GM21390 (cell line): Measurements from ENCODE around the gene PLEK2.
"Not testable (repeated sequence)": the region's sequence is repeated elsewhere in the genome, so short reads cannot be mapped to it uniquely, and the experiment has no call there.

Experiments
- ATAC-seq: cut with Tn5 transposase; IDR thresholded peaks from one replicate; pipeline ENCODE4 v1.9.1; 2021; ENCODE audit not compliant: unreplicated experiment

PLEK2 gene, protein sequence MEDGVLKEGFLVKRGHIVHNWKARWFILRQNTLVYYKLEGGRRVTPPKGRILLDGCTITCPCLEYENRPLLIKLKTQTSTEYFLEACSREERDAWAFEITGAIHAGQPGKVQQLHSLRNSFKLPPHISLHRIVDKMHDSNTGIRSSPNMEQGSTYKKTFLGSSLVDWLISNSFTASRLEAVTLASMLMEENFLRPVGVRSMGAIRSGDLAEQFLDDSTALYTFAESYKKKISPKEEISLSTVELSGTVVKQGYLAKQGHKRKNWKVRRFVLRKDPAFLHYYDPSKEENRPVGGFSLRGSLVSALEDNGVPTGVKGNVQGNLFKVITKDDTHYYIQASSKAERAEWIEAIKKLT

DNA sequence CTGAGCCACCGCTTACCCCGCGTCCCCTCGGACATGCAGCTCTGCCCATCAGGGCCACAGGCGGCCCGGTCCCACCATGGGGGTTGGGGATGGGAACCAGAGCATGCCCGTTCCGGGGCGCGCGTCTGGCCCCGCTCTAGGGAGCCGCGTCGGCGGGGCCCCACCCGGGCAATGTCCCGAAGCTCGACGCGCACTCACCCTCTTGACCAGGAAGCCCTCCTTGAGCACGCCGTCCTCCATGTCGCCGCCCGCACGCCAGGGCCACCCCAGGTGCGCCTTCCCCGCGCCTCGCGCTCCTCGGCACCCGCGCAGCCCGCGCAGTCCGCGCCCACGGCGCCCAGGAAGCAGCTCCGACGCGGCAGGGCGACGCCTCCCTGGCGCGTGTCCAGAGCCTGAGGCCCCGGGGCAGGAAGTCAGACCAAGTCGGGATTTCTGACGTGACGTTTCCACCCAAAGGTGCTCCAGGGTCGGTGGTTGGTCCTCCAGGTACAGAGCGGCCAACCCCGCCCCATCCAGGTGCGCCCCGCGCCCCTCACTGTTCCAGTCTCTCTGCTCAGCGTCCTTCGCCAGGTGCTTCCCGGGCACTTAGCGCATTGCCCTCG, at the start of gene PLEK2:
PLEK2 (minus strand) TSS at position 346 of the 602 bp plus-strand sequence; CDS start at position 240, 106 bp downstream.
- ATAC-seq: no peak

DNA sequence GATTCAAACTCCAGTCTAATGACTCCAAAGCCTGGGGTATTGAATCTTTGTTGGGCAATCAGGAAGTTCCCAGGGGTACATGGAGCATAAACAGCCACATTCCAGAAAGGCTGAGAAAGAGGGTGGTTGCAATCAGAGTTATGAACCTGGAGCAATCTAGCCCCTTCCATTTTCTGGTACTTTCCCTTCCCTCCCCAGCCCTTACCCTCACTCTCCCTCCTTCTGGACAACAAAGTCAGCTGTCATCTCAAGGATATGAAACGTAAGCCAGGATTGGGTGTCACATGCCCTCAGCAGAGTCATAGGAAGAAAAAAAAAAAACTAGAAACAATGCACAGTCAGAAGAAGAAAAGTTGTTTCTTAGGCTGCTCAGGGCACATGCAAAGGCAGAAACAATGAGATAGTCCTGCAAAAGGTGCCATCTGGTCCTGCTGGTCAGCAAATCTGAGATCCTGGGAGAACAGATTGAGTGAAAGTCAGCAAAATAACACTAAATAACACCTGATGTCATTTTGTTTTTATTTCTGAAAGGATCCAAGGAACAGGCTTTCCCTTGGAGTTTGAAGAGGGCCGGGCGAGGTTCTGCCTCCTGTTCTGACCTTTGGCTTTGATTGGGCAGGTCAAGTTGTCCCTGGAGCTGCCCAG, 49.5 kb upstream of the PLEK2 start:
- no peak for ATAC-seq

DNA sequence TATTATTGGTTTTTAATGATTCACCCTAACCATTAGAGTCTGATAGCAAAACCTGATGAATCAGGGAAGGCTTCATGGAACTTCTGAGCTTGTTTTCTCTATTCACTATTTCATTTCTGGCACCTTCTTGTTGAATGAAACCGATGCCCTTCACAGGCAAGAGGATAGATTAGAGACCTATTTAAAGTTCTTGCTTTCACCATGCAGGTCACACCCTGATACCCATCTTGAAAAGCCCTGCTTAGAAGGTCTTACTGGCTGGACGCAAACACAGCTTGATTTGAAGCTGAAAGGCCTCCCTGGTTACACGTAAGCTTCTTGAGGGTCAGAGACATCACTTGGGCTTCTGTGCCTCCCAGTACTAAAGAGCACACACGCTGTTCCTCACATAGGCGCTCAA, 47.4 kb upstream of the PLEK2 start:
- ATAC-seq: no peak

DNA sequence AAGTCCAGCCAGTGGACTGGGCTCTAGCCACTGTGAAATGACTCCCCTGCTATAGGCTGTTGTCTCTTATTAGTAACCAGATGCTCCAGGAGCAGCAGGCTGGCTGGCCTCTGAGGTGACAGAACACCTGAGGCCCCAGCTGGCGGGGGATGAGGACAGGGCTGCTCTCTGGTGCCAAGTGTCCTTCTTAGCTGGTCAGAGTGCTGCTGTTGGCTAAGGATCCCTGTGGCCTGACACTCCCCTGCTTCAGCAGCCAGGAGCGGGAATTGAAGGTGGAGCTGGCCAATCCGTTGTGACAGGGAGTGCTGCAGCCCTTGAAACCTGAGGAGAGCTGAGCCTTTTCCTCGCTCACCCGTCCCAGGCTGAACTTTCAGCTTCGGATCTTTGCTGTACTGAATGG, 45.8 kb upstream of the PLEK2 start:
- ATAC-seq: no peak

DNA sequence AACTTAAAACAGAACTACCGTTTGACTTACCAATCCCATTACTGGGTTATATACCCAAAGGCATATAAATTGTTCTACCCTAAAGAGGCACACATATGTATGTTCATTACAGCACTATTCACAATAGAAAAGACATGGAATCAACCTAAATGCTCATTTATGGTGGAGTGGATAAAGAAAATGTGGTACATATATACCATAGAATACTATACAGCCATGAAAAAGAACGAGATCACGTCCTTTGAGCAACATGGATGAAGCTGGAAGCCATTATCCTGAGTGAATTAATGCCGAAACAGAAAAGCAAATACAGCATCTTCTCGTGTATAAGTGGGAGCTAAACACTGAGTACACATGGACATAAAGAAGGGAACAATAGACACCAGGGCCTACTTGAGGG, 44.8 kb upstream of the PLEK2 start:
- no peak for ATAC-seq

DNA sequence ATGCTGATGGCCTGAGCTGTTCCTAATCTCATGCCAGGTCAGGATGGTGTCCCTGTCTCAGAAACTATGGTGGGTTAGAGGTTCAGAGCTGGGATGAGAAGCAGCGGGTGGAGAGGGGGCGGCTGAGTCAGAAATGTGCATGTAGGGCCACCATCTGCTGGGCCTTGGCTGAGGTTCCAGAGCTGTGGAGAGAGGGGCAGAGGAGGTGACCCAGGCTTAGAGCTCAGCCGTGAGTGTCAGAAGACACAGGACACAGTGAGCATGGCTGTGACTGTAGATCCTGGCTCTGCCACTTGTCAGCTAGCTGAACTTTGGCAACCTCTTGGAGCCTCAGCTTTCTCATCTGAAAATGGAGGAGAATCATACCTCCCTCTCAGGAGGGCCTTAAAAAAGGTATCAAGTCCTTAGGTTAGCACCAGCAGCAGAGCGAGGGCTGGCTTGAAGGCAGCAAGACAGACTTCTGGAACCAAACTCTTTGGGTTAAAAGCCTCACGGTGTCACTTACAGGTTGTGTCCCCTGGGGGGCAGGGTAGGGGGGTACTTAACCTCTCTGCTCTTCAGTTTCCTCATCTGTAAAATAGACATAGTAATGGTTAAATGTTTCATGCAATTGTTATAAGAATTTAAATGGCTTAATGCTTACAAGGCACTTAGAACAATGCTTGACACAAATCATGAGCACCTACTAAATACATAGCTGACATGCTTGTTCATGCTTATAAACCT, 41.8 kb upstream of the PLEK2 start:
- no peak for ATAC-seq

DNA sequence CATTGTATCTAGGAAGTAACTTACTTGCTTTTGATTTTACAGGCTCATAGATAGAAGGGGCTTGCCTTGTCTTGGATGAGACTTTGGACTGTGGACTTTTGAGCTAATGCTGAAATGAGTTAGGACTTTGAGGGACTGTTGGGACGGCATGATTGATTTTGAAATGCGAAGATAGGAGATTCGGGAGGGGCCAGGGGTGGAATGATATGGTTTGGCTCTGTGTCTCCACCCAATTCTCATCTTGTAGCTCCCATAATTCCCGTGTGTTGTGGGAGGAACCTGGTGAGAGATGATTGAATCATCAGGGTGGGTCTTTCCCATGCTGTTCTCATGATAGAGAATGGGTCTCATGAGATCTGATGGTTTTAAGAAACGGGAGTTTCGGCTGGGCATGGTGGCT, 39.7 kb upstream of the PLEK2 start:
- not testable (repeated sequence) for ATAC-seq

DNA sequence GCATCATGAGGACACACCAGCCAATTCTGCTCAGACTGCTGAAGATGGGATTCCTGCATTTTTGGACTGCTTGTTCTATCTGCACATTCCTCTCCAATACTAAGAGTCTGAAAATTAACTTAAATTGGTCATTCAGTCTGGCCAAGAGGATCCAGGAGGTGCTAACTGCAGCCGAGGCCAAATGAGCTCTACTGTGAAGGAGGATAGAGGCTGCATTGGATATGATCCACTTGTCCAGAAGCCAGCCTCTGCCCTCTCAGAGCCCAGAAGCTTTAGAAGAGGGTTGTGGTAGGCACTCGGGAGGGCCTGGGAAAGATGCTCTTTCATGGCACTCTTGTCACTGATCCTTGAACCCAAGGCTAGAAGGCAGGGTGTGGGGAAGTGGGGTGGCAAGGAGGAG, 37.1 kb upstream of the PLEK2 start:
- ATAC-seq: no peak

DNA sequence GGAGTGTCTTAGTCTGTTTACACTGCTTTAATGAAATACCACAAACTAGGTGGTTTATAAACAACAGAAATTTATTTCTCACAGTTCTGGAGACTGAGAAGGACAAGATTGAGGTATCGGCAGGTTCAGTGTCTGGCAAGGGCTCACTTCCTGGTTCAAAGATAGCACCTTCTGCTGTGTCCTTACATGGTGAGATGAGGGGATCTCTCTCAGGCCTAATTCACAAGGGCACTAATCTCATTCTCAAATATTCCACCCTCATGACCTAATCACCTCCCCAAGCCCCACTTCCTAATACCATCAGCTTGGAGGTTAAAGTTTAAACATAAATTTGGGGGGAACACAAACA, 35.0 kb upstream of the PLEK2 start:
- ATAC-seq: no peak

DNA sequence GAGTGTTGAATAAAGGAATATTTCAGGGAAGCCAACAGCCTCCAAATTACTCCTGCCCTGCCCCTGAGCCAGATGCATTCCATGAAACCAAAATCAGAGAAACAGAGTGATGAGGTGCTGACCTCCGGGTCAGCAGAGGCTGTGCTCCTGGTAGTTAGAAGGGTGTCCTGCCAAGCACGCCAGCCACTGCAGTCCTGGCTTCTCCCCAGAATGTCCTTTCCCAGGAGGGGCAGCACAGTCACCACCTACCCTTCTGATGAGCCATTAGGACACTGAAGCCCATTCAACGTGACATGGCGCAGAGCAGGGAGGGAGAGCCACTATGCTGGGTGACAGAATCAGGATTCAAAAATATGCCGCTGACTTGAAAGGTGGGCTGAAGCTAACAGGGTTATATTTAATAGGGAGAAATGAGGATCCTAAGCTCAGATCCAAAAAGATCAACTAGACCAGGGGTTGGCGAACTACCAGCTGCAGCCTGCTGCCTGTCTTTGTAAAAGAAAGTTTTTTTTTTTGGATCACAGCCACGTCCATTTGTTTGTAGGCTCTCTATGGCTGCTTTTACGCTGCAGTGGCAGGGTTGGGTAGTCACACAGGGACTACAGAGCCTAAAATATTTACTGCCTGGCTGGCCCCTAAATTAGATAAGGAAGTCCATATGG, 34.5 kb upstream of the PLEK2 start:
- no peak for ATAC-seq

DNA sequence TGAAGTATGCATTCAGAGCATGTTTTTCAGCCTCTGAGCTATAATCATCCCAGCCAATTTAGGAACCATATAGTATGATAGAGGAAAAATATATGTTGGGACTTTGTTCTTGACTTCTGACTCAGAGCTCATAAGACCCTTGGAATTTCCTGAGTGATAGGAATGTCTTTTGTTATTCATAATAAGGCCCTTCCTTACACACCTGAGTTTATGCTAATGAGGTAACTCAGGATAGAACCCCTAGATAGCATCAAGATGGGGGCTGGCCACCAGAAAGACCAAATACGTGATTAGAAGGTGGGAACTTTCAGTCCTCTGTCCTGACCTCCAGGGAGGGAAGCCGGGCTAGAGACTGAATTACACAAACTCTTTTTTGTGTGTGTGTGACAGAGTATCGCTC, 32.4 kb upstream of the PLEK2 start:
- ATAC-seq: no peak

DNA sequence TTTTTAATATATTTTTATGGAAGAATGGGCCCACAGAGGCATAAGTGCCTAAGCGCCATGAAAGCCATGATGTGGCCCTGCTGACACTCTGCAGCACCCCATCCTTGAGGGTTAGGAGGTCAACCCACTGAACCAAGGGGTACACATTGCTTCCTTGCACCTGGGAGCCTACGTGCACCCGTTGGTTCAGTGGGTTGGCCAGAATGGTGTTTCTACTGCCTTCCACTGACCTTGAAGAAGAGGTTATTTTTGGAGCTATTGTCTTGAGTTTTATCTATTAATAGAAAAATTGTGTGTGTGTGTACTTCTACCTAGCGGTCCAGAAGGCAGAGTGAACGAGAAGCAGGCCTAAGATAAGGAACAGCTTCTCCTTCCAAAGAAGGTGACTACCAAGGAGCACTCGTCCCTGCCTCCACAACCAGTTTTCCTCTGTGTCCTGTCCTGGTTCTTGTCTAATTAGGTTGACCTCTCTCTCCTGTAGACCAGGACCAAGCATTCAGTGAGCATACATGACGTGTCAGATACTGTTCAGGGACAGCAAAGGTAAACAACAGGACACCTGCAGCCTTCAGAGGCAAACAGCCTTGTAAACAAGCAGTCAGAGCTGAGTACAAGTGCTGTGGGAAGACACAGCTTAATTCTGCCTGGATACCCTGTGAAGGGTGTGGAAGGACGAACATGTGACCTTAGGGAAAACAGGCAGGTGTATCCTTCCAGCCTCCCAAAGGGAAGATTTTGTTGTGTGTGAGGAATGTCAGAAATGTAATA, 30.4 kb upstream of the PLEK2 start:
- ATAC-seq: no peak

DNA sequence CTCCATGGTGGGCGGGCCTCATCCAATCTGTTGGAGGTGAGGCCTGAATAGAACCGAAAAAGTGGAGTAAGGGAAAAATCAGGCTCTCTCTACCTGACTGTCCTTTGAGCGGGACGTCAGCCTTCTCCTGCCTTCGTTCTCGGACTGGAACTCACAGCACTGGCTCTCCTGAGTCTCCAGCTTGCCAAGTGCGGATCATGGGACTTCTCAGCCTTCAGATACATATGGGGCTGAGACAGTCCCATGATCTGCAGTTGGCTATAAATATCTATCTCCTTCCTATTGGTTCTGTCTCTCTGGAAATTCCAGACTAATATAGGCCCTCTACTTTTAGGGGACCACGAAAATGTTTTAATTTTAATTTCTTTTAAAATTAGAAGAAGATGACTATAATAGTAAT, 29.7 kb upstream of the PLEK2 start:
- ATAC-seq: no peak

DNA sequence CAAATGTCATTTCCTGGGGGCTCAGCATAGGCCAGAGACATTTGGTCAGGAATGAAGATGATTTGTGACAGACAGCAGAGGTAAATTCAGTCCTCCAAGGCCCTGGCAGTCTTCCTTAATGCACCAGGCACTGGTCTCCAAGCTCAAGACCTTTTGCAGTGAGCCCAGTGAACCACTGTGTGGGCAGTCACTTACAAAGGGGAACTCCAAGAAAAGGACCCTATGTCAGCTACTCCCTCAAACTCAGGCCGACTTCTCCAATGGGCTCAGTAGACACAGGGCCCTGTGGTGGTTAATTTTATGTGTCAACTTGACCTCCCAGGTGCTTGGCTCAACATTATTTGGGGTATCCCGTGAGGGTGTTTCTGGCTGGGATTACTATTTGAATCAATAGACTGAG, 29.3 kb upstream of the PLEK2 start:
- ATAC-seq: no peak

DNA sequence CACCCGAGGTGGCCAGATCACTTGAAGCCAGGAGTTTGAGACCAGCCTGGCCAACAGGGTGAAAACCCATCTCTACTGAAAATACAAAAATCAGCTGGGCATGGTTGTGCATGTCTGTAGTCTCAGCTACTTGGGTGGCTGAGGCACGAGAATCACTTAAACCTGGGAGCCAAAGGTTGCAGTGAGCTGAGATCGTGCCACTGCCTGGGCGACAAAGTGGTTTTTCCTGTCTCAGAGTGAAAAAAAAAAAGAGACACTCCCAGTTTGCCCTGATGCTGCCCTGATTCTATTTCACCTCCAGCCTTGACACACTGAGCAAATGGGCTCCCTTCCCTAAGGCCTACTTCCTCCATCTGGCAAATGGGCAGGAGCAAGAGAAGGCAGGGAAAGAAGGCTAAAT, 28.5 kb upstream of the PLEK2 start:
- no peak for ATAC-seq

DNA sequence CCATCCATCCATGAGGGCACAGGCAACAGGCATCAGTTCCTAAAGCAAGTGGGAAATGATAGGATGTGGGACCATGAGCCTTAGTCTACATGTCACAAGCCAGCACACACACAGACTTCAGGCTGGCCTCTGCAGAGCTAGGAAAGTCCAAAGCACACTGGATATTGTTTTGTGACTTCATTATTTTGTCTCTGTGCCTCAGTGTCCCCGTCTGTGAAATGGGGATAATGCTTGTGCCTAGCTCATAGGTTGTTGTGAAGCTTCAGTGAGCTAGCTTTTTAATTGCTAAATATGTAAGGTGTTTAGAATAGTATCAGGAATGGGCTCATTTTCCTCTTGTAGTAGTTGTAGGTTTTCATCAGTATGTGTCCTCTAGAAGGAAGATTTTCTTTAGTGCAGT, 27.0 kb upstream of the PLEK2 start:
- ATAC-seq: no peak

DNA sequence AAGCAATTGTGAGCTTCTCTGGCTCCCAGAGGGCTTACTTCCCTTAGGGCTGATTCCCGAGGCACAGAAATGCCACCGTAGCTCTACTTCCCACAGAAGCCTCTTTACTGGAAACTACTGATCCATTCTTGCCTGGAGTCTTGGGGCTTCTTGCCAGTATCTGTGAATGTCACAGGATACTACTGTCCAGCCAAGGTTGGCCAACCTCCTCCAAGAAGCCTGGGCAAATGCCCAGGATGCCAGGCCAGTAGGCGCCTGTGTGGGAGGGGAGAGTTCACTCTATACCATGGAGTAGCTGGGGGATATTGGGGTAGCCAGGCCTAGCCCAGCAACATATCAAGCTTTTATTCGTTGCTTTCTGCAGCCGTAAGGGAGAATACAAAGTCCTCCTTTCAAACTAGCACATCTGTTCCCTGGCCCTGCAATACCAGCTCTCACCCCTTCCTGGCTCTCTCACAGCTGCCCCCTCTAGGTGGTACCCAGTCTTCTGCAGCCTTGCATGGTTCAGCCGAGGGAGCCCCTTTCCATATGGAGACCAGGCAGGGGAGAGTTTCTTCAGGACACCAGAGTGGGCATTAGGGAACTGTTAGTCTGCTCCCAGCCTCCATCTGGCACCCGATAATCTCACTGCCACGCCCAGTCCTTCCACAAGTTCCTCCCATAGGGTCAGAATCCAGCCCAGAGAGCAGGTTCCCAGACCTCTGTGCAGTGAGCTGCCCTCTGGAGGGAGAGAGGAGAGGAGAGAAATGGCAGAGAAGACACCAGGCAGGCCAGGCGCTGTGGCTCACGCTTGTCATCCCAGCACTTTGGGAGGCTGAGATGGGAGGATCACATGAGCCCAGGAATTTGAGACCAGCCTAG, 24.3 kb upstream of the PLEK2 start:
- no peak for ATAC-seq

DNA sequence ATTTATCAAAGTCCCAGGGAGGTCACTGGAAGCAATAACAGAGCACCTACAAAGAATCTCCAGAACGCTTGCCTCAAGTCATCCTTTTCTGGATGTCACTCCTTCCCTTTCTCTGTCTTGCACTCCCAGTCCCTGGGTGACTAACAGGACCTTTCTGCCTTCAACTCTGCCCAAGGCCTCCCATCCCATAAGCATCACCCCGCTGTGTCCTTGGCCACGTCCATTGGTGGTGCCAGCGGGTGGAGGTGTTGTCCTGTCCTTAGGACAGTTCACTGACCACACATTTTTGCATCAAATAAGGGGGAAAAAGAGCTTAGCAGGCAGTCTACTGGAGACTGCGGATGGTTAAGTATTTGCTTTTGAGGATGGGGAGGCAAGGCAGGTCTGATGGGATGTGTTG, 23.6 kb upstream of the PLEK2 start:
- no peak for ATAC-seq

DNA sequence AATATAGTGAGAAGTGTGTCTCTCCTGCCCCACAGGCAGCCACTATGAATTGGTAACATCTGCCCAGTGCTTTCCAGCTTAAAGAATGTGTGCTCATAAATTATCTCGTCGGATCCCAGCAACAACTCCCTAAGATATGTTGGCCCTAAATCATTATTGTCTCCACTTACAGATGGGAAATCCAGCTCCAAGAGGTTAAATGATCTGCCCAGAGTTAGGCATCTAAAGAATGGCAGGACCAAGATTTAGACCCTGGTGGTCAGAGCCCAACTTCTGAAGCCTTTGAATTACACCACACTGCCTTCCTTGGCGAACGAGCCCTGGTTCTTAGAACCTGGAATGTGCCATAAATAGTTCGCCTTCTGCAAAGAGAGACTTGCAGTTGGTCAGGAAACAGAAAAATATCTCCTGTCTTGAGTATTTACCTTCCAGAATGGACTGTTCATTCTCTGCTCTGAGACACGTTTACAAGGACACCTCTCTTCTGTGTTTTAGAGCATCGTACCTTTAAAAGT, 20.1 kb upstream of the PLEK2 start:
- ATAC-seq: no peak
